HG03103 (cell line): ENCODE measurements around the gene PSMC3.

Experiments used
- ATAC-seq: cut with Tn5 transposase; IDR thresholded peaks from one replicate; pipeline ENCODE4 v1.9.1; 2021; ENCODE audit warnings: low read depth; ENCODE audit not compliant: unreplicated experiment

Gene PSMC3

GRCh38 chr11:47395223-47396048 lies 30.8 kb downstream of the PSMC3 start:
- ATAC-seq, result no peak

- no peak for ATAC-seq
Observed at GRCh38 chr11:47394322-47395222, 31.7 kb downstream of the PSMC3 start.

- ATAC-seq, result no peak
Observed at GRCh38 chr11:47394050-47394321, 32.3 kb downstream of the PSMC3 start.

GRCh38 chr11:47393163-47394049 lies 32.8 kb downstream of the PSMC3 start:
- ATAC-seq, result no peak

GRCh38 chr11:47392546-47393162 lies 33.6 kb downstream of the PSMC3 start:
- no peak for ATAC-seq

GRCh38 chr11:47391711-47392432 lies 34.4 kb downstream of the PSMC3 start:
- no peak for ATAC-seq

GRCh38 chr11:47391077-47391583 lies 35.1 kb downstream of the PSMC3 start:
- no peak for ATAC-seq

- no peak for ATAC-seq
Observed at GRCh38 chr11:47390422-47390760, 35.8 kb downstream of the PSMC3 start.

- no peak for ATAC-seq
Observed at GRCh38 chr11:47389577-47390421, 36.4 kb downstream of the PSMC3 start.

GRCh38 chr11:47388697-47389576 lies 37.3 kb downstream of the PSMC3 start:
- ATAC-seq, result no peak

GRCh38 chr11:47387944-47388696 lies 38.1 kb downstream of the PSMC3 start:
- no peak for ATAC-seq

GRCh38 chr11:47384498-47384897 lies 41.7 kb downstream of the PSMC3 start:
- no peak for ATAC-seq

- no peak for ATAC-seq
Observed at GRCh38 chr11:47383071-47383470, 43.2 kb downstream of the PSMC3 start.

- no peak for ATAC-seq
Observed at GRCh38 chr11:47380078-47380477, 46.2 kb downstream of the PSMC3 start.

- no peak for ATAC-seq
Observed at GRCh38 chr11:47379317-47379716, 46.9 kb downstream of the PSMC3 start.

GRCh38 chr11:47378836-47379170 lies 47.4 kb downstream of the PSMC3 start:
- peak; percentile 8 for ATAC-seq
